HG03354 (cell line): ENCODE measurements around the gene CBL.
A peak's percentile ranks its signal among the peaks of the same experiment; 100 is the strongest.
"Not testable (repeated sequence)": the region's sequence is repeated elsewhere in the genome, so short reads cannot be mapped to it uniquely, and the experiment has no call there.

Experiments used
- ATAC-seq: cut with Tn5 transposase; IDR thresholded peaks from one replicate; pipeline ENCODE4 v1.9.1; 2021; ENCODE audit warnings: mild to moderate bottlenecking; ENCODE audit not compliant: unreplicated experiment, poor library complexity, severe bottlenecking

CBL gene

GRCh38 chr11:119206511-119207414, 624 bp downstream of the CBL start:
- peak; percentile 28 for ATAC-seq

GRCh38 chr11:119207415-119207960, 1.3 kb downstream of the CBL start:
- ATAC-seq = no peak

- no peak for ATAC-seq
Measured at GRCh38 chr11:119209186-119209585, 3.0 kb downstream of the CBL start.

- ATAC-seq = no peak
Measured at GRCh38 chr11:119210050-119210449, 3.9 kb downstream of the CBL start.

DNA sequence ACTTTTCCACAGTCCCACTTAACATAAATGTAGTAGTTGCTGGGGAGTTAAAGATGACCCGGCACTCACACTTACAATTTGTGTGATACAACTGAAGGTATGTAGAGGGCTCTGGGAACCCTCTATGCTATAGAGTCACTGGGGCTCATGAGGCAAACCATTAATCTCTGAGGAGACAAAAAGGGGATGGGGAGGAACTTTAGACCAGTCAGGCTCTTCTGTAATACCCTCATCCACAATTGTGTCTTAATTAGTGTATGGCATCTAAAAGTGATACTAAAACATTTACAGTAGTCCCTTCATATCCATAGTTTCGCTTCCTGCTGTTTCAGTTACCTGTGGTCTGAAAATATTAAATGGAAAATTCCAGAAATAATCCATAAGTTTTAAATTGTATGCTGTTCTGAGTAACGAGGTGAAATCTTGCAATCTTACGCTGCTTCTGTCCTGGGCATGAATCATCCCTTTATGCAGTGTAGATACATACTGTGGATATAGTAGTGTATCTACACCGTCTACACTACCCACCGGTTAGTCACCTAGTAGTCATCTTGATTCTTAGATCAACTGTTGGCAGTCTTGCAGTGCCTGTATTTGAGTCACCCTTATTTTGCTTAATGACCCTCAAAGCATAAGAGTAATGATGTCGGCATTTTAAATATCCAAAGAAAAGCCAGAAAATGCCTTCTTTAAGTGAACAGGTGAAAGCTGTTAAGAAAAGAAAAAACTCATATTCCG, 12.2 kb downstream of the CBL start:
- ATAC-seq = no peak

DNA sequence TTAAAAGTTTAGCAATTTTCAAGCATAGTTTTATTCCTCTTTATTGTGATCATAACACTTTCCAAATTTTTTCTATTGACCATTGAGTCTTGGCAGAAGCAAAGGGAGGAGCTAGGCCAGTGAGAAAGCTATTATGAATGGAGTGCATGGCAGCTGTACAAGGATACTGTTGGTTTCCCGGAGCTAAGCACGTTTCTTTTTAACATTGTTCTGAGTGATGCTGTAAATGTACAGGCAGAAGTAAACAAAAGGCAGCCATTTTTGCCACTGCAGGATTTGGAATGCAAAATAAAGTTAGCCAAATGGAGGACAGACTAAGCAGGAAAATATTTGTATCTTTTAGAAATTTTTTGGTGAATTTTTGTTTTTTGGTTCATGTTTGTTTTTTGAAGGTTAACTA, 16.2 kb downstream of the CBL start:
- ATAC-seq = no peak

DNA sequence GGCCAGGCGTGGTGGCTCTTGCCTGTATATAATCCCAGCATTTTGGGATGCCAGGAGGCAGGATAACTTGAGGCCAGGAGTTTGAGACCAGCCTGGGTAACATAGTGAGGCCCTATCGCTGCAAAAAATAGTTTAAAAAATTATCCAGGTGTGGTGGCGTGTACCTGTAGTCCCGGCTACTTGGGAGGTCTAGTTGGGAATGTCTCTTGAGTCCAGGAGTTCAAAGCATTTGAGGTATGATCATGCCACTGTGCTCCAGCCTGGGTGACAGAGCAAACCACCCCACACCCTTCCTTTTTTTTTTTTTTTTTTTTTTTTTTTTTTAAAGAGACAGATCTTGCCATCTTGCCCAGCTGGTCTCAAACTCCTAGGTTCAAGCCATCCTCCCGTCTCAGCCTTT, 16.8 kb downstream of the CBL start:
- no peak for ATAC-seq

DNA sequence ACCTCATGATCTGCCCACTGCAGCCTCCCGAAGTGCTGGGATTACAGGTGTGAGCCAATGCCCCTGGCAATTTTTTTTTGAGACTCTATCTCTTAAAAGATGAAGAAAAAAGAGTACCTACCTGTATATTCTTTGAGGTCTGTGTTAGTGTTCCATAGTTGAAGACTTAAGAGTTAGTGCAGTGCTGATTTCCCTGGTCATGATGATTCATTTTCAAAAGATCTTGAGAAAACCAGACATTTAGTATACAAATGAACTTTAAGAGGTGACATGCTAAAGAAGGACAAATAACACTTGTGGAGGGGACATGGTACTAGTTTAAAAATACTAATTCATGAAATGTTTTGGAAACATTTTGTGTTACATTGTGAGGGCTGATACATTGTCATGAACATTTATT, 17.7 kb downstream of the CBL start:
- no peak for ATAC-seq

DNA sequence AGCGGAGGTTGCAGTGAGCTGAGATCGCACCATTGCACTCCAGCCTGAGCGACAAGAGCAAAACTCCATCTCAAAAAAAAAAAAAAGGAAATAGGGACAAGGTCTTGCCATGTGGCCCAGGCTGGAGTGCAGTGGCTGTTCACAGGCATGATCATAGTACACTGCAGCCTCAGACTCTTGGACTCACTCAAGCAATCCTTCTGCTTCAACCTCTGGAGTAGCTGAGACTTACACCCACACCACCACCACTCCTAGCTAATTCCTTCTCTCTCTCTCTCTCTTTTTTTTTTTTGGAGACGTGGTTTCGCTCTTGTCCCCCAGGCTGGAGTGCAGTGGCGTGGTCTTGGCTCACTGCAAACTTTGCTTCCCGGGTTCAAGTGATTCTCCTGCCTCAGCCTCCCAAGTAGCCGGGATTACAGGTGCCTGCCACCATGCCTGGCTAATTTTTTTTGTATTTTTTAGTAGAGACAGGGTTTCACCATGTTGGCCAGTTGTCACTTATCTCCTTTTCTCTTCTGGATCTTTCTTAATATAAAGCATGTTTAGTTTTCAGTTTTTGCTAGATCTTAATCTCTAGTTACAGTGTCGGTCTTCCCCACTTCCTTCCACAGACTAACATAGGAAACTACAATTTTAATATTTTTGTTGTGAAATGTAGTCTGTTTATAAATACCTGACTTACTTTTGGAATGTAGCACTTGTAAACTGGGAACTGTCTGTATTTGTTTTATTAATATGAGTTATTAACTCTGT, 22.6 kb downstream of the CBL start:
- ATAC-seq = not testable (repeated sequence)

GRCh38 chr11:119229288-119229672, 23.1 kb downstream of the CBL start:
- ATAC-seq = no peak

- no peak for ATAC-seq
Measured at GRCh38 chr11:119229741-119230140, 23.6 kb downstream of the CBL start.

- no peak for ATAC-seq
Measured at GRCh38 chr11:119236490-119236889, 30.4 kb downstream of the CBL start.

GRCh38 chr11:119236891-119237290, 30.8 kb downstream of the CBL start:
- no peak for ATAC-seq

GRCh38 chr11:119237515-119237914, 31.4 kb downstream of the CBL start:
- no peak for ATAC-seq

DNA sequence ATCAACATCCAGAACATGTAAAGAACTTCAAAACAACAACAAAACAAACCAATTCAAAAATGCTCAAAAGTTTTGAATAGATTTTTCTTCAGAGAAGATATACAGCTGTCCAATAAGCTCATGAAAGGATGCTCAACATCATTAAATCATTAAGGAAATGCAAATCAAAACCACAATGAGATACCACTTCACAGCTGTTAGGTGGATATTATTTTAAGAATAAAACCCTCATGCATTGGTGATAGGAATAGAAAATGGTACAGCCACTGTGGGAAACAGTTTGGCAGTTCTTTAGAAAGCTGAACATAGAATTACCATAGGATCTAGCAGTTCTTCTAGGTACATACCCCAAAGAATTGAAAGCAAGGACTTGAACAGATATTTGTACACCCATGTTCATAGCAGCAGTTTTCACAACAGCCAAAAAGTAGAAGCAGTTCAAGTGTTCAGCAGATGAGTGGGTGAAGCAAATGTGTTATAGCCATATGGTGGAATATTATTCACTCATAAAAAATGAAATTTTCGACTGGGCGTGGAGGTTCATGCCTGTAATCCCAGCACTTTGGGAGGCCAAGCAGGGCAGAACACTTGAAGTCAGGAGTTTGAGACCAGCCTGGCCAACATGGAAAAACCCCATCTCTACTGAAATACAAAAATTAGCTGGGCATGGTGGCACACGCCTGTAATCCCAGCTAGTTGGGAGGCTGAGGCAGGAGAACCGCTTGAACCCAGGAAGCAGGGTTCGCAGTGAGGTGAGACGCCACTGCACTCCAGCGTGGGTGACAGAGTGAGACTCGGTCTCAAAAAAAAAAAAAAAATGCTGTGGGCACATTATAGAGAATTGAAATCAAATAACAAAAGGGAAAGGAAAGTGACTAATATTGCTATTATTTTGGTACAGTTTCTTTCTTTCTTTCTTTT, 42.9 kb downstream of the CBL start:
- no peak for ATAC-seq

GRCh38 chr11:119249671-119250010, 43.5 kb downstream of the CBL start:
- ATAC-seq = no peak

GRCh38 chr11:119251114-119251513, 45.0 kb downstream of the CBL start:
- ATAC-seq = no peak

- no peak for ATAC-seq
Measured at GRCh38 chr11:119254239-119254638, 48.1 kb downstream of the CBL start.

GRCh38 chr11:119258180-119258579, 52.0 kb downstream of the CBL start:
- no peak for ATAC-seq
